ENCODE data around the gene FBXO31. TPM values are rescaled to one million over a fixed set of nuclear protein-coding genes. Genes with fewer than 3 reads are reported as not detected.

The FBXO31 gene
- total and polyA plus RNA-seq, 2 of the 8 experiments (the other 6 are each of a cell fraction or from before 2014, with no cell fraction given), result 8.3 to 21.6 TPM

GRCh38 chr16:87380403-87380802 lies 3.2 kb downstream of the FBXO31 start (continued):
- TF ChIP-seq JUN (IDR thresholded peaks at IDR 0.05; ENCODE audit: low read depth, low read length) (no peak), KDM1A (IDR thresholded peaks at IDR 0.05; ENCODE audit: borderline replicate concordance, low read length) (no peak), RBBP5 (IDR thresholded peaks at IDR 0.05; ENCODE audit: borderline replicate concordance, low read depth, low read length) (no peak), SAP30 (IDR thresholded peaks at IDR 0.05; ENCODE audit: insufficient read depth, insufficient replicate concordance, low read length) (no peak), TCF12 (IDR thresholded peaks at IDR 0.05; ENCODE audit: low read depth, low read length) (no peak), SRF (IDR thresholded peaks at IDR 0.05; ENCODE audit: low read depth, low read length) (no peak)
- TF ChIP-seq, protein P1, sequence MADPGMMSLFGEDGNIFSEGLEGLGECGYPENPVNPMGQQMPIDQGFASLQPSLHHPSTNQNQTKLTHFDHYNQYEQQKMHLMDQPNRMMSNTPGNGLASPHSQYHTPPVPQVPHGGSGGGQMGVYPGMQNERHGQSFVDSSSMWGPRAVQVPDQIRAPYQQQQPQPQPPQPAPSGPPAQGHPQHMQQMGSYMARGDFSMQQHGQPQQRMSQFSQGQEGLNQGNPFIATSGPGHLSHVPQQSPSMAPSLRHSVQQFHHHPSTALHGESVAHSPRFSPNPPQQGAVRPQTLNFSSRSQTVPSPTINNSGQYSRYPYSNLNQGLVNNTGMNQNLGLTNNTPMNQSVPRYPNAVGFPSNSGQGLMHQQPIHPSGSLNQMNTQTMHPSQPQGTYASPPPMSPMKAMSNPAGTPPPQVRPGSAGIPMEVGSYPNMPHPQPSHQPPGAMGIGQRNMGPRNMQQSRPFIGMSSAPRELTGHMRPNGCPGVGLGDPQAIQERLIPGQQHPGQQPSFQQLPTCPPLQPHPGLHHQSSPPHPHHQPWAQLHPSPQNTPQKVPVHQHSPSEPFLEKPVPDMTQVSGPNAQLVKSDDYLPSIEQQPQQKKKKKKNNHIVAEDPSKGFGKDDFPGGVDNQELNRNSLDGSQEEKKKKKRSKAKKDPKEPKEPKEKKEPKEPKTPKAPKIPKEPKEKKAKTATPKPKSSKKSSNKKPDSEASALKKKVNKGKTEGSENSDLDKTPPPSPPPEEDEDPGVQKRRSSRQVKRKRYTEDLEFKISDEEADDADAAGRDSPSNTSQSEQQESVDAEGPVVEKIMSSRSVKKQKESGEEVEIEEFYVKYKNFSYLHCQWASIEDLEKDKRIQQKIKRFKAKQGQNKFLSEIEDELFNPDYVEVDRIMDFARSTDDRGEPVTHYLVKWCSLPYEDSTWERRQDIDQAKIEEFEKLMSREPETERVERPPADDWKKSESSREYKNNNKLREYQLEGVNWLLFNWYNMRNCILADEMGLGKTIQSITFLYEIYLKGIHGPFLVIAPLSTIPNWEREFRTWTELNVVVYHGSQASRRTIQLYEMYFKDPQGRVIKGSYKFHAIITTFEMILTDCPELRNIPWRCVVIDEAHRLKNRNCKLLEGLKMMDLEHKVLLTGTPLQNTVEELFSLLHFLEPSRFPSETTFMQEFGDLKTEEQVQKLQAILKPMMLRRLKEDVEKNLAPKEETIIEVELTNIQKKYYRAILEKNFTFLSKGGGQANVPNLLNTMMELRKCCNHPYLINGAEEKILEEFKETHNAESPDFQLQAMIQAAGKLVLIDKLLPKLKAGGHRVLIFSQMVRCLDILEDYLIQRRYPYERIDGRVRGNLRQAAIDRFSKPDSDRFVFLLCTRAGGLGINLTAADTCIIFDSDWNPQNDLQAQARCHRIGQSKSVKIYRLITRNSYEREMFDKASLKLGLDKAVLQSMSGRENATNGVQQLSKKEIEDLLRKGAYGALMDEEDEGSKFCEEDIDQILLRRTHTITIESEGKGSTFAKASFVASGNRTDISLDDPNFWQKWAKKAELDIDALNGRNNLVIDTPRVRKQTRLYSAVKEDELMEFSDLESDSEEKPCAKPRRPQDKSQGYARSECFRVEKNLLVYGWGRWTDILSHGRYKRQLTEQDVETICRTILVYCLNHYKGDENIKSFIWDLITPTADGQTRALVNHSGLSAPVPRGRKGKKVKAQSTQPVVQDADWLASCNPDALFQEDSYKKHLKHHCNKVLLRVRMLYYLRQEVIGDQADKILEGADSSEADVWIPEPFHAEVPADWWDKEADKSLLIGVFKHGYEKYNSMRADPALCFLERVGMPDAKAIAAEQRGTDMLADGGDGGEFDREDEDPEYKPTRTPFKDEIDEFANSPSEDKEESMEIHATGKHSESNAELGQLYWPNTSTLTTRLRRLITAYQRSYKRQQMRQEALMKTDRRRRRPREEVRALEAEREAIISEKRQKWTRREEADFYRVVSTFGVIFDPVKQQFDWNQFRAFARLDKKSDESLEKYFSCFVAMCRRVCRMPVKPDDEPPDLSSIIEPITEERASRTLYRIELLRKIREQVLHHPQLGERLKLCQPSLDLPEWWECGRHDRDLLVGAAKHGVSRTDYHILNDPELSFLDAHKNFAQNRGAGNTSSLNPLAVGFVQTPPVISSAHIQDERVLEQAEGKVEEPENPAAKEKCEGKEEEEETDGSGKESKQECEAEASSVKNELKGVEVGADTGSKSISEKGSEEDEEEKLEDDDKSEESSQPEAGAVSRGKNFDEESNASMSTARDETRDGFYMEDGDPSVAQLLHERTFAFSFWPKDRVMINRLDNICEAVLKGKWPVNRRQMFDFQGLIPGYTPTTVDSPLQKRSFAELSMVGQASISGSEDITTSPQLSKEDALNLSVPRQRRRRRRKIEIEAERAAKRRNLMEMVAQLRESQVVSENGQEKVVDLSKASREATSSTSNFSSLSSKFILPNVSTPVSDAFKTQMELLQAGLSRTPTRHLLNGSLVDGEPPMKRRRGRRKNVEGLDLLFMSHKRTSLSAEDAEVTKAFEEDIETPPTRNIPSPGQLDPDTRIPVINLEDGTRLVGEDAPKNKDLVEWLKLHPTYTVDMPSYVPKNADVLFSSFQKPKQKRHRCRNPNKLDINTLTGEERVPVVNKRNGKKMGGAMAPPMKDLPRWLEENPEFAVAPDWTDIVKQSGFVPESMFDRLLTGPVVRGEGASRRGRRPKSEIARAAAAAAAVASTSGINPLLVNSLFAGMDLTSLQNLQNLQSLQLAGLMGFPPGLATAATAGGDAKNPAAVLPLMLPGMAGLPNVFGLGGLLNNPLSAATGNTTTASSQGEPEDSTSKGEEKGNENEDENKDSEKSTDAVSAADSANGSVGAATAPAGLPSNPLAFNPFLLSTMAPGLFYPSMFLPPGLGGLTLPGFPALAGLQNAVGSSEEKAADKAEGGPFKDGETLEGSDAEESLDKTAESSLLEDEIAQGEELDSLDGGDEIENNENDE (IDR thresholded peaks at IDR 0.05; ENCODE audit: insufficient replicate concordance, low read length), result no peak
- TF ChIP-seq, protein P2, sequence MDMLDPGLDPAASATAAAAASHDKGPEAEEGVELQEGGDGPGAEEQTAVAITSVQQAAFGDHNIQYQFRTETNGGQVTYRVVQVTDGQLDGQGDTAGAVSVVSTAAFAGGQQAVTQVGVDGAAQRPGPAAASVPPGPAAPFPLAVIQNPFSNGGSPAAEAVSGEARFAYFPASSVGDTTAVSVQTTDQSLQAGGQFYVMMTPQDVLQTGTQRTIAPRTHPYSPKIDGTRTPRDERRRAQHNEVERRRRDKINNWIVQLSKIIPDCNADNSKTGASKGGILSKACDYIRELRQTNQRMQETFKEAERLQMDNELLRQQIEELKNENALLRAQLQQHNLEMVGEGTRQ (IDR thresholded peaks at IDR 0.05; ENCODE audit: low read length), result no peak

Measured in H1 (cell line).